ENCODE results near the gene ARL15.
"Not testable (repeated sequence)": the region's sequence is repeated elsewhere in the genome, so short reads cannot be mapped to it uniquely, and the experiment has no call there.

The ARL15 gene

DNA sequence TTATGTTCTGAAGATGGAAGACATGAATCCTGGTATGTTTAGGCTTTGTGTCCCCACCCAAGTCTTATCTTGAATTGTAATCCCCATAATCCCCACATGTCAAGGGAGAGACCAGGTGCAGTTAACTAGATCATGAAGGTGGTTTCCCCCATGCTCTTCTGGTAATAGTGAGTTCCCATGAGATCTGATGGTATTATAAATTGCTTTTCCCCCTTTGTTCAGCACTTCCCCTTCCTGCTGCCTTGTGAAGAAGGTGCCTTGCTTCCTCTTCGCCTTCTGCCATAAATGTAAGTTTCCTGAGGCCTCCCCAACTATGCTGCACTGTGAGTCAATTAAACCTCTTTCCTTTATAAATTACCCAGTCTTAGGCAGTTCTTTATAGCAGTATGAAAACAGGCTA lies 229.0 kb downstream of the ARL15 start:
- TF ChIP-seq Cebpa-rat (IDR thresholded peaks at IDR 0.05) = no peak

GRCh38 chr5:54080831-54081230 lies 229.5 kb downstream of the ARL15 start:
- no peak overlapping the region for H3K4me2 ChIP-seq
- H3K27ac ChIP-seq = no peak overlapping the region
- no peaks in the 10 kb centered on the region for H3K27me3 ChIP-seq
- H3K36me3 ChIP-seq = no peaks in the 10 kb centered on the region
- H3K9me3 ChIP-seq = peaks cover 11% of the 10 kb centered on the region; the same call in 1 of the 2 replicates
- TF ChIP-seq Cebpa-rat (IDR thresholded peaks at IDR 0.05) = no peak
- no peaks in the 10 kb centered on the region for H4K20me1 ChIP-seq
- no peak overlapping the region for H3K9ac ChIP-seq
- no peak overlapping the region for H3K4me3 ChIP-seq
- peaks cover 8% of the 10 kb centered on the region; the same call in 1 of the 2 replicates for H3K4me1 ChIP-seq

More for the DNA sequence above, 229.0 kb downstream of the ARL15 start:
- no peak overlapping the region for H3K27ac ChIP-seq
- no peak overlapping the region for H3K9ac ChIP-seq
- no peak overlapping the region for H3K4me3 ChIP-seq
- no peaks in the 10 kb centered on the region for H3K27me3 ChIP-seq
- peaks cover 11% of the 10 kb centered on the region; the same call in 1 of the 2 replicates for H3K9me3 ChIP-seq
- H3K4me2 ChIP-seq = peak overlapping the region; percentile 24; the same call in 1 of the 2 replicates
- H3K4me1 ChIP-seq = peaks cover 8% of the 10 kb centered on the region; the same call in 1 of the 2 replicates
- H4K20me1 ChIP-seq = no peaks in the 10 kb centered on the region
- H3K36me3 ChIP-seq = no peaks in the 10 kb centered on the region

DNA sequence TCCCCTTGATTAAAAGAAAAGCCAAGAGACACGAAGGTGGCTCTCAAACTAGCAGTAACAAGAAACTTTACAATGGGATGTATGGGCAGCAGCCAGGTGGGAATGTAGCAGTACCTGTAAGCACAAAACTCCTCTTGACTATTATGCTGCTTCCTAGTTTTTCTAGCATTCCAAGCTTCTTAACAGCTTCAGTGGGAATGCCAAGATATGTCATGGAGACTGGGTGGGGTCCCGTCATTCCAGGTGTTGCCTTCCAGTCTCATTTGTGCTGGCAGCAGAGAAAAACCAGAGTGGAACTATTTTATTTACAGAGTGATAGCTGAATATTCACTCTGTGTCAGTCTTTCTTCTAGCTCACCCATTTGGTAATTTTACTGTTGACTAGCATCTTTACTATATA lies 236.6 kb downstream of the ARL15 start:
- no peak overlapping the region for H3K9ac ChIP-seq
- no peaks in the 10 kb centered on the region for H3K27me3 ChIP-seq
- no peaks in the 10 kb centered on the region for H4K20me1 ChIP-seq
- H3K36me3 ChIP-seq = peaks cover 10% of the 10 kb centered on the region; the same call in 1 of the 2 replicates
- TF ChIP-seq Cebpa-rat (IDR thresholded peaks at IDR 0.05) = no peak
- H3K4me2 ChIP-seq = no peak overlapping the region
- no peak overlapping the region for H3K4me3 ChIP-seq
- no peaks in the 10 kb centered on the region; the same call in 1 of the 2 replicates for H3K9me3 ChIP-seq
- no peaks in the 10 kb centered on the region for H3K4me1 ChIP-seq
- H3K27ac ChIP-seq = no peak overlapping the region

DNA sequence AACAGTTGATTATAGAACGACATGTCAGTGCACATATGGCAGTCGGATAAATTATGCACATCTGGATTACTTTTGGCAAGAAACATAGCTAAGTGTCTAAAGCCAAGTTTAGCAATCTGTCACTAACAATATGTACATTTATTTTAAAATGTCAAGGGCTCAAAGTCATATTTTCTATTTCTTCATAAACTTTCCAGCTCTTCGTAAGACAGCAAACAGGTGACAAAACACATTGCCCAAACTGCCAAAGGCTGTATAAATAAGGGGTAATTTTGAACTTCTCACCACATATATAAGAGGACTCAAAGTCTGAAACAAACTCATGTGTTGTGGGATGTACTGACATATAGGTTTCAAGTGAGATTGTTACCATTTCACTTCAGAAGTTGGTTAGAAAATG lies 237.2 kb downstream of the ARL15 start:
- TF ChIP-seq Cebpa-rat (IDR thresholded peaks at IDR 0.05) = no peak
- Histone ChIP-seq H3K4me1 (no peaks in the 10 kb centered on the region), H3K27me3 (no peaks in the 10 kb centered on the region), H3K27ac (no peak overlapping the region), H4K20me1 (no peaks in the 10 kb centered on the region), H3K4me3 (no peak overlapping the region), H3K9ac (no peak overlapping the region), H3K9me3 (no peaks in the 10 kb centered on the region; the same call in 1 of the 2 replicates), H3K36me3 (peaks cover 10% of the 10 kb centered on the region; the same call in 1 of the 2 replicates), H3K4me2 (no peak overlapping the region)

GRCh38 chr5:54066433-54066832 lies 243.9 kb downstream of the ARL15 start:
- no peak for TF ChIP-seq Cebpa-rat (IDR thresholded peaks at IDR 0.05)
- Histone ChIP-seq H3K9me3 (peaks cover 7% of the 10 kb centered on the region; the same call in 1 of the 2 replicates), H3K4me1 (no peaks in the 10 kb centered on the region), H3K4me3 (no peak overlapping the region), H3K9ac (no peak overlapping the region), H3K4me2 (no peak overlapping the region), H3K36me3 (peaks cover 15% of the 10 kb centered on the region; the same call in 1 of the 2 replicates), H3K27me3 (no peaks in the 10 kb centered on the region), H4K20me1 (no peaks in the 10 kb centered on the region), H3K27ac (no peak overlapping the region)

DNA sequence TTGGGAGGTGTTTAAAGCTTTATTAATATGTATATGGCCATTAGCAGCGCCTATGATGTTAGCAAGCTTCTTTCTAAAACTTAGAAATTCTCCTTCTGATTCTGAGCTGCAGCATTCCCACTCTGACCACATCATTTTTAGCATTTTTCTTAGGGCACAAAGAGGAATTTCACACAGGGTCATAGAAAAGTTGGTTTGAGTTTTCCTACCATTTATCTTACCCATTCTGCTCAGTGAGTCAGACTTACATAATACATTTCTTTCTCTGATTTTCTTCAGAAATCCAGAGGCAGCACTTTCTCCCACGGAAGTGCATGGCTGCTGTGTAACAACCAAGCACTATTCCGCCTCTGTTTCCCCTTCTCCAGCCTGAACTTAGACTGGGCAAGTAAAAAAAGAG lies 246.6 kb downstream of the ARL15 start:
- no peaks in the 10 kb centered on the region for H4K20me1 ChIP-seq
- no peak overlapping the region for H3K9ac ChIP-seq
- no peak overlapping the region for H3K4me2 ChIP-seq
- H3K4me1 ChIP-seq = no peaks in the 10 kb centered on the region
- 0 out of 2 replicates have a peak, but pooled peaks cover 7% of the 10 kb centered on the region for H3K9me3 ChIP-seq
- no peak overlapping the region for H3K4me3 ChIP-seq
- no peak overlapping the region for H3K27ac ChIP-seq
- no peaks in the 10 kb centered on the region for H3K27me3 ChIP-seq
- H3K36me3 ChIP-seq = peaks cover 5% of the 10 kb centered on the region; the same call in 1 of the 2 replicates
- no peak for TF ChIP-seq Cebpa-rat (IDR thresholded peaks at IDR 0.05)

GRCh38 chr5:54062958-54063357 lies 247.4 kb downstream of the ARL15 start:
- Histone ChIP-seq H3K9ac (no peak overlapping the region), H3K27me3 (no peaks in the 10 kb centered on the region), H3K27ac (no peak overlapping the region), H3K4me1 (no peaks in the 10 kb centered on the region), H3K36me3 (peaks cover 5% of the 10 kb centered on the region; the same call in 1 of the 2 replicates), H4K20me1 (no peaks in the 10 kb centered on the region), H3K4me3 (no peak overlapping the region), H3K4me2 (no peak overlapping the region), H3K9me3 (0 out of 2 replicates have a peak, but pooled peaks cover 7% of the 10 kb centered on the region)
- no peak for TF ChIP-seq Cebpa-rat (IDR thresholded peaks at IDR 0.05)

GRCh38 chr5:54060919-54061318 lies 249.5 kb downstream of the ARL15 start:
- H3K36me3 ChIP-seq, H3K9me3 ChIP-seq, H3K4me3 ChIP-seq, H3K9ac ChIP-seq, H4K20me1 ChIP-seq, H3K4me1 ChIP-seq, H3K27ac ChIP-seq, H3K4me2 ChIP-seq, H3K27me3 ChIP-seq: not testable (repeated sequence)

- Histone ChIP-seq H3K27ac (no peak overlapping the region), H3K4me1 (no peaks in the 10 kb centered on the region), H3K9ac (no peak overlapping the region), H3K4me2 (no peak overlapping the region), H3K4me3 (no peak overlapping the region), H3K36me3 (no peaks in the 10 kb centered on the region), H4K20me1 (no peaks in the 10 kb centered on the region), H3K27me3 (no peaks in the 10 kb centered on the region), H3K9me3 (no peaks in the 10 kb centered on the region)
- no peak for TF ChIP-seq Cebpa-rat (IDR thresholded peaks at IDR 0.05)
Measured at GRCh38 chr5:54049963-54050362, 260.4 kb downstream of the ARL15 start.

DNA sequence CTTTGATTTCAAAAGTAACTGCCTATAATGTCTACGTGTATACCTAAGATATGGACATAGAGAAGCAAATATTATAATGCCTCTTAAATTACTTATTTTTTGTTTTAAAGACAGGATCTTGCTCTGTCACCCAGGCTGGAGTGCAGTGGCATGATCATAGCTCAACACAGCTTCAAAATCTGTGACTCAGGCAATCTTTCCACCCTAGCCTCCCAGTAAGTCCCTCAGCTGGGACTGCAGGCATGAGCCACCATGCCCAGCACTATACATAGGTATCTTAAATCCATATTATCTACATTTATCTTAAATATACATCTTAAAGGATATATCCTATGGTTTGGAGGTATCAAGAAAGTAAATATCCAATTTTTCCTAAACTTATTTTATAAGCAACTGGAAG lies 261.2 kb downstream of the ARL15 start:
- TF ChIP-seq Cebpa-rat (IDR thresholded peaks at IDR 0.05) = no peak
- no peaks in the 10 kb centered on the region for H3K27me3 ChIP-seq
- H3K4me1 ChIP-seq = no peaks in the 10 kb centered on the region
- no peak overlapping the region for H3K4me2 ChIP-seq
- no peak overlapping the region for H3K4me3 ChIP-seq
- H4K20me1 ChIP-seq = no peaks in the 10 kb centered on the region
- H3K9me3 ChIP-seq = no peaks in the 10 kb centered on the region
- no peak overlapping the region for H3K27ac ChIP-seq
- H3K36me3 ChIP-seq = no peaks in the 10 kb centered on the region
- H3K9ac ChIP-seq = no peak overlapping the region

All from BLaER1 (cell line).